Trophoblast cell (in vitro differentiated cells and primary cell): ENCODE results near the gene TUBB1. TPM values are rescaled to one million over a fixed set of nuclear protein-coding genes. Genes with fewer than 3 reads are reported as not detected.
A peak's percentile ranks its signal among the peaks of the same experiment; 100 is the strongest.

ENCODE experiments used
- DNase-seq, 2 donors: peaks; one replicate each; pipeline ENCODE4 v3.0.0-alpha.2; 2016
- H2AFZ ChIP-seq: 2 replicates; pipeline ENCODE4 v1.6.1; 2013; ENCODE audit warnings: low read length, moderate library complexity, mild to moderate bottlenecking; ENCODE audit not compliant: insufficient read depth, poor library complexity
- H2AK5ac ChIP-seq: 2 replicates; pipeline ENCODE4 v1.6.1; 2013; ENCODE audit warnings: mild to moderate bottlenecking, low read length
- H2BK120ac ChIP-seq: 2 replicates; pipeline ENCODE4 v1.6.1; 2013; ENCODE audit warnings: low read length, mild to moderate bottlenecking, moderate library complexity; ENCODE audit not compliant: insufficient read depth, poor library complexity
- H2BK12ac ChIP-seq: 2 replicates; pipeline ENCODE4 v1.6.1; 2013; ENCODE audit warnings: mild to moderate bottlenecking, low read length, moderate library complexity
- H2BK5ac ChIP-seq: 2 replicates; pipeline ENCODE4 v1.6.1; 2013; ENCODE audit warnings: low read length, low read depth, moderate library complexity, mild to moderate bottlenecking; ENCODE audit not compliant: poor library complexity
- H3K14ac ChIP-seq: 2 replicates; pipeline ENCODE4 v1.6.1; 2013; ENCODE audit warnings: mild to moderate bottlenecking, low read length
- H3K18ac ChIP-seq: 2 replicates; pipeline ENCODE4 v1.6.1; 2013; ENCODE audit warnings: mild to moderate bottlenecking, low read length
- H3K23ac ChIP-seq: 2 replicates; pipeline ENCODE4 v1.6.1; 2013; ENCODE audit warnings: low read length
- H3K27ac ChIP-seq: 2 replicates; pipeline ENCODE4 v1.5.1; 2013; ENCODE audit warnings: low read depth, mild to moderate bottlenecking, inconsistent platforms, low read length, moderate library complexity
- H3K27me3 ChIP-seq: 2 replicates; pipeline ENCODE4 v1.6.1; 2013; ENCODE audit warnings: inconsistent platforms, mild to moderate bottlenecking, low read length, moderate library complexity; ENCODE audit not compliant: insufficient read depth
- H3K36me3 ChIP-seq, 2 experiments: 1 replicate in 1 of 2; 2 replicates in 1 of 2; pipeline ENCODE4 v1.6.1; 2013; ENCODE audit warnings: low read length in 2 of 2, mild to moderate bottlenecking in 2 of 2, moderate library complexity in 1 of 2; ENCODE audit not compliant: insufficient read depth in 2 of 2, control insufficient read depth in 1 of 2
- H3K4ac ChIP-seq: 2 replicates; pipeline ENCODE4 v1.6.1; 2013; ENCODE audit warnings: low read depth, mild to moderate bottlenecking, low read length, moderate library complexity
- H3K4me1 ChIP-seq, 2 experiments: 1 replicate in 1 of 2; 2 replicates in 1 of 2; pipeline ENCODE4 v1.6.1; 2013; ENCODE audit warnings: low read length in 2 of 2, mild to moderate bottlenecking in 2 of 2, moderate library complexity in 1 of 2; ENCODE audit not compliant: insufficient read depth in 2 of 2, control insufficient read depth in 1 of 2
- H3K4me2 ChIP-seq: 2 replicates; pipeline ENCODE4 v1.6.1; 2013; ENCODE audit warnings: inconsistent platforms, mild to moderate bottlenecking, low read length, moderate library complexity
- H3K4me3 ChIP-seq: 2 replicates; pipeline ENCODE4 v1.5.1; 2013; ENCODE audit warnings: mild to moderate bottlenecking, low read depth, low read length, inconsistent platforms
- H3K79me1 ChIP-seq: one replicate; pipeline ENCODE4 v1.6.1; 2013; ENCODE audit warnings: low read length
- H3K79me2 ChIP-seq: 2 replicates; pipeline ENCODE4 v1.6.1; 2013; ENCODE audit warnings: low read length, mild to moderate bottlenecking; ENCODE audit not compliant: control insufficient read depth, insufficient read depth, poor library complexity
- H3K9ac ChIP-seq: 2 replicates; pipeline ENCODE4 v1.6.1; 2013; ENCODE audit warnings: mild to moderate bottlenecking, low read length
- H3K9me3 ChIP-seq: 2 replicates; pipeline ENCODE4 v1.6.1; 2013; ENCODE audit warnings: low read depth, mild to moderate bottlenecking, control low read depth, inconsistent platforms, low read length; ENCODE audit not compliant: insufficient read depth
- H4K12ac ChIP-seq: 2 replicates; pipeline ENCODE4 v1.6.1; 2013; ENCODE audit warnings: low read depth, mild to moderate bottlenecking, low read length, moderate library complexity
- H4K8ac ChIP-seq: 2 replicates; pipeline ENCODE4 v1.6.1; 2013; ENCODE audit warnings: low read depth, mild to moderate bottlenecking, low read length, moderate library complexity
- H4K91ac ChIP-seq: one replicate; pipeline ENCODE4 v1.6.1; 2013; ENCODE audit warnings: low read depth, mild to moderate bottlenecking, low read length, moderate library complexity
- WGBS: extraction: QIAGEN DNeasy Blood & Tissue Kit; methylation state at CpG from one replicate; pipeline ENCODE4 v1.1.7; 2013; ENCODE audit warnings: missing lambda C conversion rate; ENCODE audit not compliant: insufficient read length, insufficient coverage; ENCODE audit errors: extremely low coverage; 5-methylcytosine and 5-hydroxymethylcytosine counted together
- polyA plus RNA-seq: library from polyadenylated mRNA; stranded (reverse); fragments of 200-250 nt; gene quantifications from 2 replicates; pipeline ENCODE4 v1.2.3, GENCODE V29; 2013

The TUBB1 gene
- 0.12 TPM in 2 replicates for polyA plus RNA-seq

GRCh38 chr20:59019217-59019616, at the start of gene TUBB1:
TSS of gene TUBB1 (plus strand) at chr20:59019429. CDS start at chr20:59019523, 94 bp downstream.
- WGBS = no CpG with 5 or more reads among the region's 5 CpGs

GRCh38 chr20:58969439-58969838, 49.8 kb upstream of the TUBB1 start:
- H2BK12ac ChIP-seq = no peak overlapping the region
- WGBS = no CpG with 5 or more reads among the region's 2 CpGs
- no peak for DNase-seq

More at GRCh38 chr20:59019217-59019616, at the start of gene TUBB1:
- Histone ChIP-seq H3K4ac (no peak within 1 kb of the TSS), H2AK5ac (no peak within 1 kb of the TSS), H2AFZ (no peak within 1 kb of the TSS), H3K18ac (no peak within 1 kb of the TSS), H3K79me1 (no peaks in the 10 kb centered on the region), H3K14ac (peak within 1 kb of the TSS; percentile 56), H2BK120ac (peak within 1 kb of the TSS; percentile 36), H2BK5ac (no peak within 1 kb of the TSS), H3K27ac (no peak within 1 kb of the TSS), H3K4me1 (peaks cover 3 to 14% of the 10 kb centered on the region in 2 experiments), H3K9me3 (peaks cover 2% of the 10 kb centered on the region), H3K79me2 (no peaks in the 10 kb centered on the region), H4K91ac (peak within 1 kb of the TSS; percentile 20), H3K4me2 (no peak within 1 kb of the TSS), H3K4me3 (no peak within 1 kb of the TSS), H3K36me3 (peaks cover 11 to 14% of the 10 kb centered on the region in 2 experiments), H3K27me3 (no peaks in the 10 kb centered on the region), H2BK12ac (peak within 1 kb of the TSS; percentile 53), H4K8ac (no peak within 1 kb of the TSS), H3K23ac (no peak within 1 kb of the TSS), H3K9ac (no peak within 1 kb of the TSS), H4K12ac (no peak within 1 kb of the TSS)
- no peak for DNase-seq

GRCh38 chr20:58970146-58970545, 49.1 kb upstream of the TUBB1 start:
- WGBS = no CpG with 5 or more reads among the region's 1 CpG

More at GRCh38 chr20:58969439-58969838, 49.8 kb upstream of the TUBB1 start:
- H2AFZ ChIP-seq = no peak overlapping the region
- H4K12ac ChIP-seq = no peak overlapping the region
- H3K4me2 ChIP-seq = no peak overlapping the region
- no peak overlapping the region for H2BK120ac ChIP-seq
- no peak overlapping the region for H3K23ac ChIP-seq
- no peak overlapping the region for H3K27ac ChIP-seq
- H3K36me3 ChIP-seq = no peaks in the 10 kb centered on the region
- H3K79me1 ChIP-seq = no peaks in the 10 kb centered on the region
- no peak overlapping the region for H3K14ac ChIP-seq
- H4K8ac ChIP-seq = no peak overlapping the region
- no peak overlapping the region for H2BK5ac ChIP-seq
- no peak overlapping the region for H4K91ac ChIP-seq
- H3K79me2 ChIP-seq = no peaks in the 10 kb centered on the region
- peaks cover 4% of the 10 kb centered on the region for H3K9me3 ChIP-seq
- H3K9ac ChIP-seq = no peak overlapping the region
- peaks cover 3 to 4% of the 10 kb centered on the region in 2 experiments for H3K4me1 ChIP-seq
- no peak overlapping the region for H2AK5ac ChIP-seq
- H3K4me3 ChIP-seq = no peak overlapping the region
- no peaks in the 10 kb centered on the region for H3K27me3 ChIP-seq
- no peak overlapping the region for H3K18ac ChIP-seq
- H3K4ac ChIP-seq = no peak overlapping the region

GRCh38 chr20:58971429-58971828, 47.8 kb upstream of the TUBB1 start:
- H3K79me1 ChIP-seq = no peaks in the 10 kb centered on the region
- no peak overlapping the region for H3K23ac ChIP-seq
- H3K14ac ChIP-seq = no peak overlapping the region
- H3K27ac ChIP-seq = no peak overlapping the region
- H3K36me3 ChIP-seq = no peaks in the 10 kb centered on the region
- H2AFZ ChIP-seq = no peak overlapping the region
- H3K79me2 ChIP-seq = no peaks in the 10 kb centered on the region
- H3K27me3 ChIP-seq = no peaks in the 10 kb centered on the region
- H4K12ac ChIP-seq = no peak overlapping the region
- no peak overlapping the region for H3K4me3 ChIP-seq
- no peak for DNase-seq
- no peak overlapping the region for H2AK5ac ChIP-seq
- H3K4ac ChIP-seq = no peak overlapping the region
- H3K9me3 ChIP-seq = no peaks in the 10 kb centered on the region
- H3K18ac ChIP-seq = no peak overlapping the region
- H2BK120ac ChIP-seq = no peak overlapping the region
- no peak overlapping the region for H4K91ac ChIP-seq
- H3K4me1 ChIP-seq = no peaks in the 10 kb centered on the region
- H2BK12ac ChIP-seq = no peak overlapping the region
- H3K4me2 ChIP-seq = no peak overlapping the region
- no peak overlapping the region for H2BK5ac ChIP-seq
- H3K9ac ChIP-seq = no peak overlapping the region
- no CpG with 5 or more reads among the region's 6 CpGs for WGBS
- H4K8ac ChIP-seq = no peak overlapping the region

More at GRCh38 chr20:58970146-58970545, 49.1 kb upstream of the TUBB1 start:
- Histone ChIP-seq H3K9ac (no peak overlapping the region), H2AK5ac (no peak overlapping the region), H3K18ac (no peak overlapping the region), H3K4ac (no peak overlapping the region), H2AFZ (no peak overlapping the region), H3K14ac (no peak overlapping the region), H3K4me3 (no peak overlapping the region), H2BK120ac (no peak overlapping the region), H4K91ac (no peak overlapping the region), H4K8ac (no peak overlapping the region), H2BK12ac (no peak overlapping the region), H2BK5ac (no peak overlapping the region), H3K79me2 (no peaks in the 10 kb centered on the region), H3K27ac (no peak overlapping the region), H3K36me3 (no peaks in the 10 kb centered on the region), H3K4me2 (no peak overlapping the region), H3K79me1 (no peaks in the 10 kb centered on the region), H3K9me3 (peaks cover 4% of the 10 kb centered on the region), H3K23ac (no peak overlapping the region), H4K12ac (no peak overlapping the region), H3K27me3 (no peaks in the 10 kb centered on the region), H3K4me1 (peaks cover 3% of the 10 kb centered on the region in 2 experiments)
- no peak for DNase-seq
